K562 (cell line): ENCODE results near the gene CCNL2. TPM values are rescaled to one million over a fixed set of nuclear protein-coding genes. Genes with fewer than 3 reads are reported as not detected.
A peak's percentile ranks its signal among the peaks of the same experiment; 100 is the strongest.

Source experiments
- CEBPG ChIP-seq, 3 experiments: fragments of 200-800 bp in 1 of 3; sonication (Bioruptor generic) in 1 of 3; sonication (generic) in 1 of 3; formaldehyde crosslinking in 1 of 3; IDR thresholded peaks in 2 of 3; conservative IDR thresholded peaks in 1 of 3; 2 replicates each; pipeline versions ENCODE4 v1.6.1 to v1.8.0; 2016 to 2022; ENCODE audit warnings: missing compliant biosample characterization in 2 of 3, missing genetic modification characterization in 2 of 3, mild to moderate bottlenecking in 1 of 3, missing genetic modification reagents in 1 of 3
- DPF2 ChIP-seq: fragments of 450-650 bp; IDR thresholded peaks from 2 replicates; pipeline ENCODE4 v1.6.1; 2016
- ELF2 ChIP-seq: fragments of 250-450 bp; sonication (Bioruptor Pico); IDR thresholded peaks from 2 replicates; pipeline ENCODE4 v1.5.0; 2021; ENCODE audit warnings: mild to moderate bottlenecking
- FOXK1 ChIP-seq: sonication (generic); formaldehyde crosslinking; IDR thresholded peaks from 2 replicates; pipeline ENCODE4 v1.8.0; 2022; ENCODE audit warnings: missing genetic modification reagents, mild to moderate bottlenecking, borderline replicate concordance
- HNRNPL ChIP-seq: fragments of 200-400 bp; formaldehyde crosslinking; IDR thresholded peaks from 2 replicates; pipeline ENCODE4 v1.6.1; 2017; ENCODE audit warnings: low read depth, mild to moderate bottlenecking, low read length
- JUN ChIP-seq, 2 experiments: sonication (generic) in 1 of 2; formaldehyde crosslinking in 1 of 2; IDR thresholded peaks; 2 replicates each; pipeline versions ENCODE4 v1.6.1 to v1.8.0; 2012 to 2022; ENCODE audit warnings: borderline replicate concordance in 2 of 2, mild to moderate bottlenecking in 2 of 2, improper control_type of control experiment in 1 of 2, low read depth in 1 of 2, low read length in 1 of 2, missing genetic modification reagents in 1 of 2
- L3MBTL2 ChIP-seq: fragments of 450-650 bp; IDR thresholded peaks from 2 replicates; pipeline ENCODE4 v1.6.1; 2016; ENCODE audit warnings: mild to moderate bottlenecking, moderate library complexity
- RBFOX2 ChIP-seq: fragments of 200-400 bp; formaldehyde crosslinking; IDR thresholded peaks from 2 replicates; pipeline ENCODE4 v1.6.1; 2017; ENCODE audit warnings: low read depth, mild to moderate bottlenecking, low read length, moderate library complexity
- SUPT5H ChIP-seq: fragments of 450-650 bp; IDR thresholded peaks from 2 replicates; pipeline ENCODE4 v1.6.1; 2016
- ZNF431 ChIP-seq: sonication (generic); formaldehyde crosslinking; IDR thresholded peaks from 2 replicates; pipeline ENCODE4 v1.8.0; 2022; ENCODE audit warnings: mild to moderate bottlenecking, missing genetic modification reagents
- ZNF592 ChIP-seq: fragments of 450-650 bp; IDR thresholded peaks from 2 replicates; pipeline ENCODE4 v1.6.1; 2017; ENCODE audit warnings: antibody characterized with exemption, mild to moderate bottlenecking
- ZNF830 ChIP-seq: fragments of 250-450 bp; sonication (Bioruptor Pico); IDR thresholded peaks from 2 replicates; pipeline ENCODE4 v1.5.0; 2021; ENCODE audit warnings: mild to moderate bottlenecking
- polyA plus RNA-seq, 8 experiments: library from polyadenylated mRNA; depleted of rRNA in 4 of 8; stranded (reverse) in 5 of 8; unstranded in 3 of 8; fragments of >200 nt; fragmentation: Nextera tagmentation in 2 of 8; fragmentation: Illumina TruSeq in 1 of 8; extraction: Ambion mirVana in 2 of 8; extraction: Trizol in 1 of 8; gene quantifications; 2 replicates each; pipeline versions ENCODE4 v1.2.1 to v1.2.3, GENCODE V29; 2011 to 2014; ENCODE audit warnings: inconsistent platforms in 1 of 8, missing spikeins in 1 of 8
- total RNA-seq, 7 experiments: library from RNA; depleted of rRNA in 6 of 7; stranded (reverse); fragments of >200 nt in 6 of 7; fragmentation: Illumina TruSeq in 2 of 7; extraction: Trizol in 2 of 7; gene quantifications; 2 replicates each; pipeline versions ENCODE4 v1.2.1 to v1.2.3, GENCODE V29; 2011 to 2021; ENCODE audit warnings: low replicate concordance in 1 of 7

Gene CCNL2
- total and polyA plus RNA-seq, 9 of the 15 experiments (the other 6 are each of a cell fraction or from before 2014, with no cell fraction given), result 2.8 to 287 (median 94.5) TPM

GRCh38 chr1:1347663-1348419 lies 51.3 kb downstream of the CCNL2 start (continued):
- TF ChIP-seq ZNF592, result peak; percentile 36; the same call in 1 of the 2 replicates
- 0 out of 2 replicates have a peak, but pooled peaks have one; percentile 25 for TF ChIP-seq DPF2
- TF ChIP-seq JUN (IDR thresholded peaks at IDR 0.05; ENCODE audit: borderline replicate concordance, low read depth, low read length), result no peak
- peak; percentile 54; the same call in 1 of the 2 replicates for TF ChIP-seq JUN (CRISPR knock-in tag; IDR thresholded peaks at IDR 0.05; ENCODE audit: borderline replicate concordance)
- 0 out of 2 replicates have a peak, but pooled peaks have one; percentile 27 for TF ChIP-seq CEBPG (CRISPR knock-in tag; IDR thresholded peaks at IDR 0.05)
- TF ChIP-seq CEBPG (tag; conservative IDR thresholded peaks at IDR 0.05 in 1 of 2, IDR thresholded peaks at IDR 0.05 in 1 of 2), result no peak
- TF ChIP-seq FOXK1 (CRISPR knock-in tag), result 0 out of 2 replicates have a peak, but pooled peaks have one; percentile 58
- peak; percentile 61; the same call in 1 of the 2 replicates for TF ChIP-seq SUPT5H
- peak; percentile 70 for TF ChIP-seq L3MBTL2
- TF ChIP-seq HNRNPL, result no peak
- TF ChIP-seq ZNF431 (CRISPR knock-in tag), result 0 out of 2 replicates have a peak, but pooled peaks have one; percentile 31
- no peak for TF ChIP-seq ZNF830
- TF ChIP-seq RBFOX2, result peak; percentile 46
- no peak for TF ChIP-seq ELF2 (CRISPR knock-in tag)
